Spleen (tissue), 11 donors: ENCODE measurements around the gene YDJC. TPM values are rescaled to one million over a fixed set of nuclear protein-coding genes. Genes with fewer than 3 reads are reported as not detected.

ENCODE experiments used
- DNase-seq: peaks from one replicate; pipeline ENCODE4 v3.0.0-alpha.2; 2020
- H3K27ac ChIP-seq, 8 donors: fragments of 200-600 bp; sonication (generic) in 7 of 8; 1 replicate in 4 of 8; 2 replicates in 4 of 8; pipeline versions ENCODE4 v1.5.0 to v1.8.0; 2016 to 2021; ENCODE audit warnings: inconsistent platforms in 4 of 8, mild to moderate bottlenecking in 4 of 8, moderate library complexity in 1 of 8
- H3K27me3 ChIP-seq, 7 donors: fragments of 200-600 bp; sonication (generic) in 6 of 7; replicated peaks in 1 of 7; 1 replicate in 4 of 7; 2 replicates in 3 of 7; pipeline versions ENCODE4 v1.5.0 to v1.8.0; 2016 to 2021; ENCODE audit warnings: inconsistent platforms in 3 of 7, mild to moderate bottlenecking in 1 of 7
- H3K36me3 ChIP-seq, 6 donors: fragments of 200-600 bp; sonication (generic) in 5 of 6; 1 replicate in 4 of 6; 2 replicates in 2 of 6; pipeline versions ENCODE4 v1.5.0 to v1.8.0; 2016 to 2021; ENCODE audit warnings: inconsistent platforms in 2 of 6
- H3K4me1 ChIP-seq, 6 donors: fragments of 200-600 bp; sonication (generic) in 5 of 6; 1 replicate in 3 of 6; 2 replicates in 3 of 6; pipeline versions ENCODE4 v1.5.0 to v1.8.0; 2016 to 2021; ENCODE audit warnings: inconsistent platforms in 3 of 6
- H3K4me3 ChIP-seq, 8 donors: fragments of 200-600 bp; sonication (generic) in 7 of 8; 1 replicate in 4 of 8; 2 replicates in 4 of 8; pipeline versions ENCODE4 v1.5.0 to v1.8.0; 2016 to 2021; ENCODE audit warnings: inconsistent platforms in 4 of 8, mild to moderate bottlenecking in 4 of 8, moderate library complexity in 2 of 8
- H3K9me3 ChIP-seq, 8 donors: fragments of 200-600 bp; sonication (generic) in 7 of 8; 1 replicate in 4 of 8; 2 replicates in 4 of 8; pipeline versions ENCODE4 v1.5.0 to v1.8.0; 2016 to 2021; ENCODE audit warnings: inconsistent platforms in 4 of 8
- CTCF ChIP-seq, 11 experiments: fragments of 200-600 bp in 7 of 11; fragments of 450-650 bp in 4 of 11; sonication (generic) in 4 of 11; IDR thresholded peaks in 8 of 11; conservative IDR thresholded peaks in 3 of 11; 1 replicate in 7 of 11; 2 replicates in 4 of 11; pipeline versions ENCODE4 v1.4.0 to v1.8.0; 2016 to 2021; ENCODE audit warnings: antibody characterized with exemption in 11 of 11, inconsistent platforms in 4 of 11, mild to moderate bottlenecking in 1 of 11
- POLR2A ChIP-seq, 3 donors: fragments of 450-650 bp; IDR thresholded peaks; one replicate each; pipeline ENCODE4 v1.5.1; 2017; ENCODE audit warnings: antibody characterized with exemption in 3 of 3, mild to moderate bottlenecking in 1 of 3
- POLR2AphosphoS5 ChIP-seq, 3 donors: sonication (generic); formaldehyde crosslinking; IDR thresholded peaks; one replicate each; pipeline ENCODE4 v1.5.1; 2017; ENCODE audit warnings: antibody characterized with exemption in 3 of 3
- WGBS, 5 donors: extraction: QIAGEN DNeasy Blood & Tissue Kit in 3 of 5; methylation state at CpG; one replicate each; pipeline versions ENCODE4 v1.1.5 to v1.1.7; 2013 to 2018; 5-methylcytosine and 5-hydroxymethylcytosine counted together
- intact Hi-C: fragments of 100-400 bp; cut with DNase I; formaldehyde crosslinking; loops from one replicate; pipeline ENCODE4 v1.15.0; 2023; ENCODE audit warnings: low total_unique reads
- polyA plus RNA-seq, 3 donors: library from polyadenylated mRNA; stranded (reverse); fragments of 200-250 nt; gene quantifications; one replicate each; pipeline ENCODE4 v1.2.1, GENCODE V29; 2013
- total RNA-seq, 7 donors: library from RNA; depleted of rRNA in 3 of 7; stranded (reverse); fragments of >200 nt in 3 of 7; fragmentation: NEBNext Ultra II Directional in 4 of 7; extraction: Animal tissue kit (Norgen Biotek cat#: 25700) in 4 of 7; gene quantifications; one replicate each; pipeline versions ENCODE4 v1.1.0 to v1.2.1, GENCODE V29; 2016 to 2021
- donor health status: healthy with polysubstance abuse.
- donor health status: DM: no; HTN: no; CAD: no; lungs with moderate emphysema.
- donor health status: DM: no; HTN: no; CAD: no.
- donor health status: Bipolar disorder and iron deficiency.
- donor health status: healthy.
- donor health status: DM: no; HTN: no; CAD: no.
- donor health status: DM: yes; HTN: yes; CAD: no.

The YDJC gene
- total and polyA plus RNA-seq, 10 donors, result 19.0 to 54.3 (median 32.1) TPM

- Histone ChIP-seq H3K36me3 (peaks cover 4 to 97% (median 60%) of the 10 kb centered on the region in 6 donors), H3K27me3 (no peaks in the 10 kb centered on the region), H3K4me3 (no peak overlapping the region), H3K27ac (no peak overlapping the region), H3K4me1 (peaks cover 0 to 2% (median 0%) of the 10 kb centered on the region in 6 donors), H3K9me3 (no peaks in the 10 kb centered on the region)
- TF ChIP-seq POLR2A (IDR thresholded peaks at IDR 0.05) (no peak), CTCF (IDR thresholded peaks at IDR 0.05 in 8 of 11, conservative IDR thresholded peaks at IDR 0.05 in 3 of 11) (no peak), POLR2AphosphoS5 (IDR thresholded peaks at IDR 0.05) (no peak)
- no peak for DNase-seq
- intact Hi-C loops, result no loop called here
- WGBS, 5 donors, result 95 to 97% (median 97%) methylated on average over 12 of the region's 12 CpGs
Observed at GRCh38 chr22:21674638-21675245, 44.9 kb upstream of the YDJC start.

GRCh38 chr22:21673534-21674321, 43.9 kb upstream of the YDJC start:
- DNase-seq, result no peak
- no peaks in the 10 kb centered on the region for H3K9me3 ChIP-seq
- H3K27me3 ChIP-seq, result no peaks in the 10 kb centered on the region
- no peak overlapping the region for H3K27ac ChIP-seq
- no peak for TF ChIP-seq POLR2AphosphoS5 (IDR thresholded peaks at IDR 0.05)
- TF ChIP-seq CTCF (IDR thresholded peaks at IDR 0.05 in 8 of 11, conservative IDR thresholded peaks at IDR 0.05 in 3 of 11), result no peak
- TF ChIP-seq POLR2A (IDR thresholded peaks at IDR 0.05), result no peak
- no peak overlapping the region for H3K4me3 ChIP-seq
- 95 to 96% (median 96%) methylated on average over 11 to 12 of the region's 12 CpGs for WGBS, 5 donors
- H3K4me1 ChIP-seq, result peaks cover 0 to 11% (median 2%) of the 10 kb centered on the region in 6 donors
- peaks cover 4 to 96% (median 63%) of the 10 kb centered on the region in 6 donors for H3K36me3 ChIP-seq
- intact Hi-C loops, result no loop called here

GRCh38 chr22:21672107-21672629, 42.3 kb upstream of the YDJC start:
- TF ChIP-seq POLR2AphosphoS5 (IDR thresholded peaks at IDR 0.05) (no peak), CTCF (IDR thresholded peaks at IDR 0.05 in 8 of 11, conservative IDR thresholded peaks at IDR 0.05 in 3 of 11) (no peak), POLR2A (IDR thresholded peaks at IDR 0.05) (no peak)
- H3K27ac ChIP-seq, result no peak overlapping the region
- H3K36me3 ChIP-seq, result peaks cover 4 to 80% (median 63%) of the 10 kb centered on the region in 6 donors
- 62 to 76% (median 74%) methylated on average over 6 of the region's 6 CpGs for WGBS, 5 donors
- H3K27me3 ChIP-seq, result no peaks in the 10 kb centered on the region
- no peak overlapping the region for H3K4me3 ChIP-seq
- peaks cover 0 to 26% (median 9%) of the 10 kb centered on the region in 6 donors for H3K4me1 ChIP-seq
- no peaks in the 10 kb centered on the region for H3K9me3 ChIP-seq
- intact Hi-C loops, result no loop called here
- no peak for DNase-seq

- no peak for DNase-seq
- Histone ChIP-seq H3K27ac (no peak overlapping the region), H3K36me3 (peaks cover 4 to 51% (median 44%) of the 10 kb centered on the region in 6 donors), H3K4me3 (no peak overlapping the region), H3K4me1 (peaks cover 7 to 43% (median 26%) of the 10 kb centered on the region in 6 donors), H3K9me3 (no peaks in the 10 kb centered on the region), H3K27me3 (no peaks in the 10 kb centered on the region)
- TF ChIP-seq POLR2A (IDR thresholded peaks at IDR 0.05) (no peak), CTCF (IDR thresholded peaks at IDR 0.05 in 8 of 11, conservative IDR thresholded peaks at IDR 0.05 in 3 of 11) (no peak), POLR2AphosphoS5 (IDR thresholded peaks at IDR 0.05) (no peak)
- 80 to 93% (median 87%) methylated on average over 6 to 9 of the region's 9 CpGs for WGBS, 5 donors
- intact Hi-C loops, result no loop called here
Observed at GRCh38 chr22:21669026-21669425, 39.2 kb upstream of the YDJC start.
